Measurements from ENCODE around the gene CCDC148.

The CCDC148 gene

GRCh38 chr2:158255257-158255656, 201.3 kb downstream of the CCDC148 start:
- H3K27me3 ChIP-seq (replicated peaks): no peaks in the 10 kb centered on the region
- no peak for TF ChIP-seq CTCF (IDR thresholded peaks at IDR 0.05; ENCODE audit: low read depth, low read length, missing control alignments)

GRCh38 chr2:158253170-158253569, 203.4 kb downstream of the CCDC148 start:
- Histone ChIP-seq H3K27ac (no peak overlapping the region), H3K27me3 (replicated peaks) (no peaks in the 10 kb centered on the region), H3K4me3 (ENCODE audit: low read depth, low read length) (no peak overlapping the region), H3K36me3 (replicated peaks) (no peaks in the 10 kb centered on the region)
- DNase-seq: no peak
- in situ Hi-C loops (cut with HindIII; ENCODE audit: low pct_ligation_motif_present, low sequenced_read_pairs): no loop called here
- no peak for TF ChIP-seq CTCF (IDR thresholded peaks at IDR 0.05; ENCODE audit: low read depth, low read length, missing control alignments)

More at GRCh38 chr2:158255257-158255656, 201.3 kb downstream of the CCDC148 start:
- in situ Hi-C loops (cut with HindIII; ENCODE audit: low pct_ligation_motif_present, low sequenced_read_pairs): no loop called here
- no peak for DNase-seq
- Histone ChIP-seq H3K4me3 (ENCODE audit: low read depth, low read length) (no peak overlapping the region), H3K36me3 (replicated peaks) (no peaks in the 10 kb centered on the region), H3K27ac (no peak overlapping the region)

GRCh38 chr2:158251356-158251755, 205.2 kb downstream of the CCDC148 start:
- no peak overlapping the region for H3K4me3 ChIP-seq (ENCODE audit: low read depth, low read length)
- H3K36me3 ChIP-seq (replicated peaks): no peaks in the 10 kb centered on the region
- no peak for TF ChIP-seq CTCF (IDR thresholded peaks at IDR 0.05; ENCODE audit: low read depth, low read length, missing control alignments)
- no peaks in the 10 kb centered on the region for H3K27me3 ChIP-seq (replicated peaks)
- DNase-seq: no peak
- in situ Hi-C loops (cut with HindIII; ENCODE audit: low pct_ligation_motif_present, low sequenced_read_pairs): no loop called here
- H3K27ac ChIP-seq: no peak overlapping the region

- no peak for DNase-seq
- Histone ChIP-seq H3K27ac (no peak overlapping the region), H3K27me3 (replicated peaks) (no peaks in the 10 kb centered on the region), H3K36me3 (replicated peaks) (no peaks in the 10 kb centered on the region), H3K4me3 (ENCODE audit: low read depth, low read length) (no peak overlapping the region)
- TF ChIP-seq CTCF (IDR thresholded peaks at IDR 0.05; ENCODE audit: low read depth, low read length, missing control alignments): no peak
- in situ Hi-C loops (cut with HindIII; ENCODE audit: low pct_ligation_motif_present, low sequenced_read_pairs): no loop called here
These were observed 213.2 kb downstream of the CCDC148 start for GRCh38 chr2:158243392-158243791.

- no peaks in the 10 kb centered on the region for H3K36me3 ChIP-seq (replicated peaks)
- in situ Hi-C loops (cut with HindIII; ENCODE audit: low pct_ligation_motif_present, low sequenced_read_pairs): no loop called here
- no peak for TF ChIP-seq CTCF (IDR thresholded peaks at IDR 0.05; ENCODE audit: low read depth, low read length, missing control alignments)
- H3K4me3 ChIP-seq (ENCODE audit: low read depth, low read length): no peak overlapping the region
- DNase-seq: no peak
- H3K27me3 ChIP-seq (replicated peaks): no peaks in the 10 kb centered on the region
- no peak overlapping the region for H3K27ac ChIP-seq
These were observed 214.3 kb downstream of the CCDC148 start for GRCh38 chr2:158242280-158242679.

GRCh38 chr2:158240975-158241374, 215.6 kb downstream of the CCDC148 start:
- Histone ChIP-seq H3K27ac (no peak overlapping the region), H3K27me3 (replicated peaks) (no peaks in the 10 kb centered on the region), H3K4me3 (ENCODE audit: low read depth, low read length) (no peak overlapping the region), H3K36me3 (replicated peaks) (no peaks in the 10 kb centered on the region)
- no peak for TF ChIP-seq CTCF (IDR thresholded peaks at IDR 0.05; ENCODE audit: low read depth, low read length, missing control alignments)
- in situ Hi-C loops (cut with HindIII; ENCODE audit: low pct_ligation_motif_present, low sequenced_read_pairs): no loop called here
- no peak for DNase-seq
